SU-DHL-6 (cell line): ENCODE data around the gene SLC39A11.

Experiments used
- CTCF ChIP-seq: fragments of 200-600 bp; sonication (generic); IDR thresholded peaks from one replicate; pipeline ENCODE4 v1.5.1; 2017; ENCODE audit warnings: antibody characterized with exemption, mild to moderate bottlenecking, low read length, moderate library complexity; ENCODE audit not compliant: insufficient read depth, poor library complexity, severe bottlenecking
- EZH2phosphoT487 ChIP-seq: fragments of 200-600 bp; sonication (generic), shearing (Covaris generic); conservative IDR thresholded peaks from 2 replicates; pipeline ENCODE4 v1.6.1; 2018; ENCODE audit warnings: mild to moderate bottlenecking, antibody characterized with exemption, low read length, moderate library complexity, mixed read lengths

DNA sequence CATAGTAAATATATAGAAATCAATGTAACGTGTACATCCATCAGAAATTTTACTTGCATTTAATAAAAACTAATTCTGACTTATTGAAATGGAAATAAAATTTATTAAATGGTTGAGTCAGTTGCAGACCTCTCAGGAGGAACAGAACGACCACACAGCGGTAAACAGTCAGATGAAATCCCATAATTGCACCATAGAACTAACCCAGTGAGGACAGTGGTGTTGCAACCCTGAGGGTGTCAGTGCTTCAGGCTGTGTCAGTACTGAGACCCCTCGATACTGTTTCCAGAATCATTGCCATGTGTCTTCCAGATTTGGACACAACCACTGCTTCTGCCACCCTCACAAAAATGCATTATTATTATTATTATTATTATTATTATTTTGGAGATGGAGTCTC lies 43.3 kb upstream of the SLC39A11 start:
- no peak for TF ChIP-seq CTCF
- TF ChIP-seq EZH2phosphoT487 = no peak
